HUES64 (cell line): ENCODE measurements around the gene SNX1.

Source experiments
- H3K27ac ChIP-seq: 2 replicates; pipeline ENCODE4 v1.7.0; 2013; ENCODE audit warnings: low read depth, low read length, inconsistent platforms
- H3K27me3 ChIP-seq: 2 replicates; pipeline ENCODE4 v1.6.1; 2013; ENCODE audit warnings: mild to moderate bottlenecking, low read length; ENCODE audit not compliant: insufficient read depth
- H3K36me3 ChIP-seq: 2 replicates; pipeline ENCODE4 v1.6.1; 2013; ENCODE audit warnings: mild to moderate bottlenecking, low read length; ENCODE audit not compliant: insufficient read depth
- H3K4me1 ChIP-seq: 2 replicates; pipeline ENCODE4 v1.6.1; 2013; ENCODE audit warnings: mild to moderate bottlenecking, low read length, moderate library complexity; ENCODE audit not compliant: insufficient read depth
- H3K4me3 ChIP-seq: 2 replicates; pipeline ENCODE4 v1.5.1; 2013; ENCODE audit warnings: mild to moderate bottlenecking, low read length, moderate library complexity
- H3K9ac ChIP-seq: 2 replicates; pipeline ENCODE4 v1.6.1; 2013; ENCODE audit warnings: mild to moderate bottlenecking, low read depth, low read length
- H3K9me3 ChIP-seq: 2 replicates; pipeline ENCODE4 v1.6.1; 2013; ENCODE audit warnings: low read depth, low read length; ENCODE audit not compliant: insufficient read depth
- WGBS: fragments of 150-250, 120-280 bp; methylation state at CpG from one replicate; pipeline ENCODE4 v1.1.7; 2013; ENCODE audit warnings: missing lambda C conversion rate; 5-methylcytosine and 5-hydroxymethylcytosine counted together

Gene SNX1

DNA sequence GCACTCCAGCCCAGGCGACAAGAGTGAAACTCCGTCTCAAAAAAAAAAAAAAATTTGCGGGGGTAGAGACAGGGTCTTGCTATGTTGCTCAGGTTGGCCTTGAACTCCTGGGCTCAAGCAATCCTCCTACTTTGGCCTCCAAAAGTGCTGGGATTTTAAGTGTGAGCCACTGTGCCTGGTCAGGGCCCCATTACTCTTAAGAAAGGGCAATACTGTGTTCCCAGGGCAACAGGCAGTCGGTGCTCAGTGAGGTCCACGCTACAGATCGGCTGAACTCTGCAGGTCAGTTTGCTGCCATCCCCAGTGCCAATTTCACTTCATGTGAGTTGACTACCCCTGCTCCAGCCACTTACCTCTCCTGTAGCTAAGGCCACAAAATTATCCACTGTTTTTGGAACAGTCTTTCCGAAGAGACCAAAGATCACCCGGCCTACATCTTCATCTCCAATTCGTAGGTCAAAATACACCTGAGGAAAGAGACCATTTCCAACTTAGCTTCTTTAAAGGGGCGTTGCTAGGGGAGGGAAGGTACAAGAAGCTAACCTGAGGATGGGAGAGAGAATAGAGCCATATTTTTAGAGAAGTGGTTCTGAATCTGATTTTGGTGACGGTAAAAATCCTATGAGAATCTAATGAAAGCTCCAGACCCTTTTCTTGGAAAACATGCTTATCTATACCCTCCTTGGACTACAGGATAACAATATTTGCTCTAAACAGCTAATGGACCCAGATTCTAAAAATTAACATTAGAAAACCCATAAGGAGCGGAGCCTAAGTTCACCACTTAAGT is 66.1 kb downstream of the SNX1 start:
- Histone ChIP-seq H3K27ac (peak overlapping the region; percentile 87), H3K4me1 (peaks cover 19% of the 10 kb centered on the region), H3K27me3 (no peaks in the 10 kb centered on the region), H3K9ac (peak overlapping the region; percentile 94), H3K4me3 (peak overlapping the region; percentile 95), H3K9me3 (no peaks in the 10 kb centered on the region), H3K36me3 (peaks cover 46% of the 10 kb centered on the region)
- 78% methylated on average over 12 of the region's 12 CpGs for WGBS

DNA sequence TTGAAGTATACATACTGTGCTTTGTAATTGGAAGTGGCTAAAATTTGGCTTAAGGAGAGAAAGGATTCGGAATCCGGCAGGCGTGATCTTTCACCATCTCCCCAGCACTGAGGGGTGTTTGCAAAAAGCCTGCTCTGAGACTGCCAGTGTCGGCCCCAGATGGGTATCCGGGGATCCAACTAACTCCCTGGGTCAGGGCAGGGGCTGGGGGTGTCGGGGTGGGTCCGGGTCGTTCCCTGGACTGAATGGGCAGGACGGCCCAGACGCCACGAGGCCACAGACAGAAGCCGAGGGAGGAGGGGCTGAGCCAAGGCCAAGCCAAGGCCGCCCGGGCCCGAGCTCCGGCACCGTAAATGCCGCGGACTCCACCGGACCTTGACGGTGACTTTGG is 66.7 kb downstream of the SNX1 start:
- Histone ChIP-seq H3K27me3 (no peaks in the 10 kb centered on the region), H3K4me3 (peak overlapping the region; percentile 95), H3K9ac (peak overlapping the region; percentile 94), H3K36me3 (peaks cover 40% of the 10 kb centered on the region), H3K9me3 (no peaks in the 10 kb centered on the region), H3K4me1 (peaks cover 19% of the 10 kb centered on the region), H3K27ac (peak overlapping the region; percentile 87)
- WGBS = under 1% methylated on average over 21 of the region's 21 CpGs

- 2% methylated on average over 69 of the region's 69 CpGs for WGBS
- H3K36me3 ChIP-seq = peaks cover 34% of the 10 kb centered on the region
- no peaks in the 10 kb centered on the region for H3K9me3 ChIP-seq
- peaks cover 19% of the 10 kb centered on the region for H3K4me1 ChIP-seq
- H3K27me3 ChIP-seq = no peaks in the 10 kb centered on the region
- peak within 1 kb of the TSS; percentile 87 for H3K27ac ChIP-seq
- H3K9ac ChIP-seq = peak within 1 kb of the TSS; percentile 94
- H3K4me3 ChIP-seq = peak within 1 kb of the TSS; percentile 95
These were observed 67.3 kb downstream of the SNX1 start, which contains the start of gene PPIB for GRCh38 chr15:64162869-64163658. PPIB (minus strand) TSS chr15:64163022; CDS start chr15:64162986, 36 bp downstream.

GRCh38 chr15:64163659-64164362 is 68.0 kb downstream of the SNX1 start:
- Histone ChIP-seq H3K36me3 (peaks cover 26% of the 10 kb centered on the region), H3K27ac (peak overlapping the region; percentile 16; the same call in 1 of the 2 replicates), H3K4me1 (peaks cover 19% of the 10 kb centered on the region), H3K4me3 (peak overlapping the region; percentile 95), H3K9me3 (no peaks in the 10 kb centered on the region), H3K9ac (peak overlapping the region; percentile 42), H3K27me3 (no peaks in the 10 kb centered on the region)
- WGBS = 62% methylated on average over 14 of the region's 14 CpGs

GRCh38 chr15:64164436-64164835 is 68.7 kb downstream of the SNX1 start:
- Histone ChIP-seq H3K36me3 (peaks cover 20% of the 10 kb centered on the region), H3K4me1 (peaks cover 19% of the 10 kb centered on the region), H3K9me3 (no peaks in the 10 kb centered on the region), H3K4me3 (no peak overlapping the region), H3K9ac (no peak overlapping the region), H3K27me3 (no peaks in the 10 kb centered on the region), H3K27ac (no peak overlapping the region)
- WGBS = 96% methylated on average over 4 of the region's 4 CpGs

DNA sequence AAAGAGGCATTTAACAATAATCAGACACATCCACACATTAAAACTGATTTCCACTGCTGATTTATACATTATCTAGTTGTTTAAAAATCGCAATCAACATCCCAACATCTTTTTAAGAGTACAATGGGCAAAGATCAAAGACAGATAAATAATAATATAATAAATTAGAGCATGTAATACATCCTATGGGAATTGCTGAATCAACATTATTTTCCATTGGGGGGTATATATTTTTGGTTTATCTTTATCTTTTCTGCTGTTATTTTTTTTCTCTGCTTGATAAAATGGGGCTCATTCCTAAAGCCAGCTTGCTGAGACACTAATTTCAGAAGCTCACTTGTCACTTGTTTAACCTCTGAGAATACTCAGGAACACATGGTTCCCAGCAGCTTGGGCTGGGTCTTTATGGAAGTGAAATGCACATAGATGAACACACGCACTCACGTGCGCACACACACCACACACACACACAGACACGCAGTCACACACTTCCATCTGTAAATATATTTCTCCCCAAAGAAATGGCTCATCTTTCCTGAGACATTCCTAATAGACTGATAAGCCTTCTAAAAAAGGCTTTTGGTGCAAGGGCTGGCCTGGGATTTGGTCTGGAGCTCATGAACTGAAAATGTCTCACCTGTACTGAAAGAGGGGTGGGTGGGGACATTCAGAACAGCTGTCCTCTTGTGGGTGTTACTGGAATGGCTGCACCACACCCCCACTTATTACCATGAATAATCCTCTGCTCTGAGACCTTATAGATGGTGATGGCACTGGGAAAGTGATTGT is 70.5 kb downstream of the SNX1 start:
- no peaks in the 10 kb centered on the region for H3K9me3 ChIP-seq
- no peaks in the 10 kb centered on the region for H3K27me3 ChIP-seq
- no peak overlapping the region for H3K4me3 ChIP-seq
- H3K36me3 ChIP-seq = peaks cover 15% of the 10 kb centered on the region
- H3K4me1 ChIP-seq = peaks cover 19% of the 10 kb centered on the region
- no peak overlapping the region for H3K27ac ChIP-seq
- H3K9ac ChIP-seq = no peak overlapping the region
- WGBS = 93% methylated on average over 4 of the region's 5 CpGs

DNA sequence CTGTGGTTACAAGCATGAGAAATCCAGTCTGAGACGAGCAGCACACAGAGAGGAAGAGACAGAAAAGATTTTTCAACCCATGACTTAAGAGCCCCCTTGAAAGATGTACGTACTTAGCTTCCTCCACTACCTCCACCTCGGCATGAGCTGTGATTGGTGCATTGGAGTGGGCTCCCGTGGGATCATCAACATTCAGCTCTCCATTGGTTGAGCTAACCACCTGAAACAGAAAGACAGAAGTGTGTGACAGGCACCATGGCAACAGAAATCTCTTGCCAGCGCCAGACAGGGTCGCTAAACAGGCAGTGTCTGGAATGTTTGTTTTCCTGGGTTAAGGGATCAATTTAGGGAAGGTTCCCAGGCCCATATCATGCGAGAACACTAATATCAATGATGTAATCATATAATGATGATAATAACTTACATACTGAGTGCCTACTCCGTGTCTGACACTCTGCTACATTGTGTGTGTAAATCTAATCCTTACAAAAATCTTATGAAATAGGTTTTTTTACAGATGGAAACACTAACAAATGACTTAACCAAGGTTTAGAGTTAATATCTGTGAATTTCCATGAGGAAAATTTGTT is 84.5 kb downstream of the SNX1 start:
- Histone ChIP-seq H3K9me3 (no peaks in the 10 kb centered on the region), H3K4me1 (no peaks in the 10 kb centered on the region), H3K27me3 (no peaks in the 10 kb centered on the region), H3K27ac (no peak overlapping the region), H3K4me3 (no peak overlapping the region), H3K9ac (no peak overlapping the region), H3K36me3 (peaks cover 37% of the 10 kb centered on the region)
- WGBS = 85% methylated on average over 6 of the region's 8 CpGs

GRCh38 chr15:64182859-64183370 is 87.1 kb downstream of the SNX1 start:
- H3K9ac ChIP-seq = no peak overlapping the region
- H3K9me3 ChIP-seq = no peaks in the 10 kb centered on the region
- H3K4me1 ChIP-seq = no peaks in the 10 kb centered on the region
- no peak overlapping the region for H3K4me3 ChIP-seq
- H3K36me3 ChIP-seq = peaks cover 28% of the 10 kb centered on the region
- 94% methylated on average over 4 of the region's 4 CpGs for WGBS
- no peak overlapping the region for H3K27ac ChIP-seq
- no peaks in the 10 kb centered on the region for H3K27me3 ChIP-seq

GRCh38 chr15:64185146-64185911 is 89.5 kb downstream of the SNX1 start:
- WGBS = 97% methylated on average over 8 of the region's 9 CpGs
- no peaks in the 10 kb centered on the region for H3K4me1 ChIP-seq
- no peaks in the 10 kb centered on the region for H3K27me3 ChIP-seq
- peaks cover 27% of the 10 kb centered on the region for H3K36me3 ChIP-seq
- no peak overlapping the region for H3K27ac ChIP-seq
- H3K4me3 ChIP-seq = no peak overlapping the region
- H3K9me3 ChIP-seq = no peaks in the 10 kb centered on the region
- H3K9ac ChIP-seq = no peak overlapping the region
